Endothelial cell of umbilical vein (primary cell): ENCODE measurements around the gene C6orf132. TPM values are rescaled to one million over a fixed set of nuclear protein-coding genes. Genes with fewer than 3 reads are reported as not detected.
A peak's percentile ranks its signal among the peaks of the same experiment; 100 is the strongest.

ENCODE experiments used
- BruUV-seq: library from RNA; stranded (reverse); fragments of 400-500 nt; replicated peaks from 2 replicates; lab custom pipeline; 2021; lab: Mats Ljungman, UMichigan
- CTCF ChIA-PET: fragments of 300-600, 350-600 bp; sonication (Branson Sonifier 250); formaldehyde crosslinking; loops from one replicate; lab custom pipeline; 2021; ENCODE audit warnings: antibody characterized with exemption, inconsistent platforms; lab: Charles Lee
- POLR2A ChIA-PET: fragments of 300-600, 350-600 bp; sonication (Branson Sonifier 250); formaldehyde crosslinking; loops from one replicate; lab custom pipeline; 2021; ENCODE audit warnings: antibody characterized with exemption, inconsistent platforms; lab: Charles Lee
- DNase-seq: peaks from one replicate; pipeline ENCODE4 v3.0.0-alpha.2; 2011; ENCODE audit warnings: low read depth, low spot score
- FAIRE-seq: peaks from 2 replicates; lab custom pipeline; 2011; peaks lifted over from hg19 to GRCh38; lab: Jason Lieb, UNC
- H2AFZ ChIP-seq: 2 replicates; pipeline ENCODE4 v1.6.0; 2012; ENCODE audit warnings: low read depth, low read length, control low read depth, inconsistent platforms
- H3K27ac ChIP-seq: 2 replicates; pipeline ENCODE4 v1.5.1; 2011; ENCODE audit warnings: low read depth, mild to moderate bottlenecking, control low read depth, low read length, moderate library complexity; ENCODE audit not compliant: insufficient read depth
- H3K27me3 ChIP-seq, 2 experiments: 2 replicates each; pipeline versions ENCODE4 v1.6.0 to v1.6.1; 2011; ENCODE audit warnings: low read length in 2 of 2, mixed read lengths in 1 of 2; ENCODE audit not compliant: control insufficient read depth in 2 of 2, insufficient read depth in 2 of 2
- H3K36me3 ChIP-seq, 2 experiments: 2 replicates in 1 of 2; 3 replicates in 1 of 2; pipeline ENCODE4 v1.5.1; 2011; ENCODE audit warnings: low read length in 2 of 2, mild to moderate bottlenecking in 1 of 2, moderate library complexity in 1 of 2; ENCODE audit not compliant: control insufficient read depth in 2 of 2, insufficient read depth in 2 of 2; ENCODE audit errors: extremely low read depth in 1 of 2
- H3K4me1 ChIP-seq: 3 replicates; pipeline ENCODE4 v1.5.1; 2011; ENCODE audit warnings: mild to moderate bottlenecking, low read length; ENCODE audit not compliant: control insufficient read depth, insufficient read depth; ENCODE audit errors: extremely low read depth
- H3K4me2 ChIP-seq: 2 replicates; pipeline ENCODE4 v1.6.1; 2011; ENCODE audit warnings: low read length, control low read depth, mixed read lengths; ENCODE audit not compliant: insufficient read depth
- H3K4me3 ChIP-seq, 3 experiments: fragments of 200-600 bp in 1 of 3; sonication (generic), shearing (Covaris generic) in 1 of 3; replicated peaks in 1 of 3; 2 replicates each; pipeline ENCODE4 v1.5.1; 2011 to 2016; ENCODE audit warnings: control low read depth in 3 of 3, low read length in 3 of 3, mild to moderate bottlenecking in 2 of 3, inconsistent platforms in 1 of 3, low read depth in 1 of 3, moderate library complexity in 1 of 3; ENCODE audit not compliant: insufficient read depth in 1 of 3
- H3K79me2 ChIP-seq: 2 replicates; pipeline ENCODE4 v1.6.0; 2012; ENCODE audit warnings: low read length, inconsistent platforms; ENCODE audit not compliant: control insufficient read depth, insufficient read depth
- H3K9ac ChIP-seq: replicated peaks from 2 replicates; pipeline ENCODE3; 2011; ENCODE audit warnings: low read length, control low read depth; ENCODE audit not compliant: insufficient read depth; ENCODE audit errors: extremely low read depth
- H3K9me1 ChIP-seq: replicated peaks from 3 replicates; pipeline ENCODE4 v1.6.0; 2011; ENCODE audit warnings: mild to moderate bottlenecking, low read length; ENCODE audit not compliant: control insufficient read depth, insufficient read depth; ENCODE audit errors: extremely low read depth
- H3K9me3 ChIP-seq: replicated peaks from 2 replicates; pipeline ENCODE4 v1.5.1; 2012; ENCODE audit warnings: low read length, inconsistent platforms; ENCODE audit not compliant: control insufficient read depth, insufficient read depth
- H4K20me1 ChIP-seq: replicated peaks from 2 replicates; pipeline ENCODE3; 2011; ENCODE audit warnings: mild to moderate bottlenecking, low read length; ENCODE audit not compliant: control insufficient read depth, insufficient read depth; ENCODE audit errors: extremely low read depth
- CTCF ChIP-seq, 2 donors: IDR thresholded peaks; 1 replicate in 1 of 2; 2 replicates in 1 of 2; pipeline ENCODE4 v1.5.1; 2011; ENCODE audit warnings: low read length in 2 of 2, mild to moderate bottlenecking in 2 of 2, moderate library complexity in 2 of 2, control low read depth in 1 of 2, inconsistent platforms in 1 of 2, low read depth in 1 of 2; ENCODE audit not compliant: insufficient read depth in 1 of 2; ENCODE audit errors: extremely low read depth in 1 of 2
- EZH2 ChIP-seq: IDR thresholded peaks from 2 replicates; pipeline ENCODE4 v1.6.1; 2012; ENCODE audit warnings: borderline replicate concordance, low read depth, mild to moderate bottlenecking, moderate library complexity, low read length, inconsistent platforms; ENCODE audit not compliant: severe bottlenecking
- FOS ChIP-seq: IDR thresholded peaks from 2 replicates; pipeline ENCODE4 v1.6.1; 2011; ENCODE audit warnings: mild to moderate bottlenecking, low read length, moderate library complexity, borderline replicate concordance; ENCODE audit not compliant: insufficient read depth
- GATA2 ChIP-seq: IDR thresholded peaks from 2 replicates; pipeline ENCODE4 v1.7.0; 2011; ENCODE audit warnings: low read depth, mild to moderate bottlenecking, moderate library complexity, mixed read lengths, low read length; ENCODE audit not compliant: insufficient read length, insufficient read depth
- JUN ChIP-seq: IDR thresholded peaks from 2 replicates; pipeline ENCODE4 v1.6.1; 2011; ENCODE audit warnings: borderline replicate concordance, low read depth; ENCODE audit not compliant: insufficient read length, insufficient read depth
- MAX ChIP-seq: IDR thresholded peaks from 2 replicates; pipeline ENCODE4 v1.6.1; 2011; ENCODE audit not compliant: insufficient read depth, insufficient read length
- MYC ChIP-seq: IDR thresholded peaks from one replicate; pipeline ENCODE4 v1.6.1; 2011; ENCODE audit warnings: mild to moderate bottlenecking, low read depth, low read length
- POLR2A ChIP-seq: IDR thresholded peaks from 2 replicates; pipeline ENCODE4 v1.6.1; 2012; ENCODE audit warnings: low read depth, mild to moderate bottlenecking, control low read depth, low read length
- POLR2AphosphoS5 ChIP-seq: IDR thresholded peaks from 2 replicates; pipeline ENCODE4 v1.6.1; 2012; ENCODE audit warnings: low read depth, mild to moderate bottlenecking, control low read depth, low read length, moderate library complexity; ENCODE audit not compliant: insufficient read depth
- dilution Hi-C: fragments of 300-500 bp; cut with MboI; formaldehyde crosslinking; loops from one replicate; pipeline ENCODE4 v1.15.0; 2019; ENCODE audit warnings: low sequenced_read_pairs; ENCODE audit not compliant: extremely low pct_ligation_motif_present
- intact Hi-C: fragments of 100-400 bp; cut with micrococcal nuclease; formaldehyde crosslinking; loops from one replicate; pipeline ENCODE4 v1.10.0; 2022
- polyA plus RNA-seq, 4 experiments: library from polyadenylated mRNA; depleted of rRNA in 3 of 4; stranded (reverse) in 3 of 4; unstranded in 1 of 4; fragments of >200 nt; gene quantifications; 2 replicates each; pipeline versions ENCODE4 v1.2.1 to v1.2.3, GENCODE V29; 2011 to 2012; ENCODE audit warnings: missing spikeins in 1 of 4
- total RNA-seq: library from RNA; stranded (reverse); gene quantifications from 2 replicates; pipeline ENCODE4 v1.2.3, GENCODE V29; 2021

C6orf132 gene
- total and polyA plus RNA-seq, 2 donors (not counting 3 experiments of a cell fraction or from before 2014, with no cell fraction given) = 0.15 to 0.71 TPM

GRCh38 chr6:42131531-42131930 lies 10.9 kb downstream of the C6orf132 start:
- TF ChIP-seq GATA2 (no peak), FOS (peak; percentile 77), POLR2A (no peak), JUN (peak; percentile 10), EZH2 (no peak)
- Histone ChIP-seq H3K4me3 (no peak overlapping the region), H3K27ac (peak overlapping the region; percentile 47), H3K9me3 (no peaks in the 10 kb centered on the region), H3K9me1 (no peaks in the 10 kb centered on the region), H4K20me1 (no peaks in the 10 kb centered on the region), H3K36me3 (no peaks in the 10 kb centered on the region), H3K4me1 (peaks cover 15% of the 10 kb centered on the region), H2AFZ (peak overlapping the region; percentile 48), H3K79me2 (no peaks in the 10 kb centered on the region), H3K9ac (peak overlapping the region; percentile 14), H3K4me2 (no peak overlapping the region), H3K27me3 (no peaks in the 10 kb centered on the region)
- intact Hi-C loops (no loop called here), dilution Hi-C loops (no loop called here)
- peak; percentile 82 for DNase-seq
- ChIA-PET CTCF (interaction anchor here (5.4 kb wide), 1 partner anchor 27 kb away, joined by 31 read pairs; no protein-coding TSS in a partner anchor), POLR2A (no interaction called here)
- FAIRE-seq = peak; percentile 98
- no TSS peak for BruUV-seq

GRCh38 chr6:42129360-42129676 lies 13.1 kb downstream of the C6orf132 start:
- DNase-seq = no peak
- ChIA-PET POLR2A (no interaction called here), CTCF (interaction anchor here (1.0 to 5.4 kb wide), 2 partner anchors 25 to 418 kb away, joined by 3 to 31 read pairs; no protein-coding TSS in a partner anchor)

More at GRCh38 chr6:42129360-42129676, 13.1 kb downstream of the C6orf132 start:
- Histone ChIP-seq H3K27ac (no peak overlapping the region), H3K27me3 (no peaks in the 10 kb centered on the region), H3K4me2 (no peak overlapping the region), H3K36me3 (no peaks in the 10 kb centered on the region), H3K4me1 (peaks cover 15% of the 10 kb centered on the region), H3K79me2 (no peaks in the 10 kb centered on the region), H2AFZ (no peak overlapping the region), H3K9me1 (no peaks in the 10 kb centered on the region), H4K20me1 (no peaks in the 10 kb centered on the region), H3K9me3 (no peaks in the 10 kb centered on the region), H3K4me3 (no peak overlapping the region), H3K9ac (no peak overlapping the region)
- intact Hi-C loops = no loop called here
- peak; percentile 12 for FAIRE-seq
- TF ChIP-seq MYC (no peak), FOS (no peak), GATA2 (no peak), MAX (no peak), POLR2A (no peak), CTCF (IDR thresholded peaks at IDR 0.05; ENCODE audit: extremely low read depth in 1 of 2, insufficient read depth in 1 of 2, low read depth in 1 of 2, low read length in 2 of 2) (no peak), EZH2 (no peak), POLR2AphosphoS5 (no peak), JUN (no peak)
- BruUV-seq = no TSS peak
- dilution Hi-C loops = no loop called here
